GM12874 (cell line): ENCODE results near the gene DMRT1.

ENCODE experiments used
- TF ChIP-seq, protein P1 (sequence below): IDR thresholded peaks from 2 replicates; pipeline ENCODE4 v1.5.1; 2011; ENCODE audit warnings: low read depth, mild to moderate bottlenecking, control low read depth, low read length, moderate library complexity; ENCODE audit not compliant: insufficient read depth

The DMRT1 gene

DNA sequence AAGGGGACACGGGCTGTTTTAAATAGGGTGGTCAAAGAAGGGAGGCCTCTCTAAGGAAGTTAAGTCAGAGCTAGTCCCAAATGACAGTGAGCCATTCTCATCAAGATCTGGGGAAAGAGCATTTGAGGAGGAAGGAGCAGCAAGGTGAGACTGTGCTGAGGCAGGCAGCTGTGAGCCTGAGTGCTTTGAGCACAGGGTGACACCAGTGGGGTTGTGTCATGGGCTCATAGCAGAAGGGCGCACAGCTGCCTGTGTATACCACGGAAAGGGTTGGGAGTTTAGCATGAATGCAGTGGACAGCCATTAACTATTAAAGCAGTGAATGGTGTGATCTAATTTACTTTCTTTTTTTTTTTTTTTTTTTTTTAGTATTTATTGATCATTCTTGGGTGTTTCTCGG lies 19.2 kb downstream of the DMRT1 start:
- TF ChIP-seq, protein P1, sequence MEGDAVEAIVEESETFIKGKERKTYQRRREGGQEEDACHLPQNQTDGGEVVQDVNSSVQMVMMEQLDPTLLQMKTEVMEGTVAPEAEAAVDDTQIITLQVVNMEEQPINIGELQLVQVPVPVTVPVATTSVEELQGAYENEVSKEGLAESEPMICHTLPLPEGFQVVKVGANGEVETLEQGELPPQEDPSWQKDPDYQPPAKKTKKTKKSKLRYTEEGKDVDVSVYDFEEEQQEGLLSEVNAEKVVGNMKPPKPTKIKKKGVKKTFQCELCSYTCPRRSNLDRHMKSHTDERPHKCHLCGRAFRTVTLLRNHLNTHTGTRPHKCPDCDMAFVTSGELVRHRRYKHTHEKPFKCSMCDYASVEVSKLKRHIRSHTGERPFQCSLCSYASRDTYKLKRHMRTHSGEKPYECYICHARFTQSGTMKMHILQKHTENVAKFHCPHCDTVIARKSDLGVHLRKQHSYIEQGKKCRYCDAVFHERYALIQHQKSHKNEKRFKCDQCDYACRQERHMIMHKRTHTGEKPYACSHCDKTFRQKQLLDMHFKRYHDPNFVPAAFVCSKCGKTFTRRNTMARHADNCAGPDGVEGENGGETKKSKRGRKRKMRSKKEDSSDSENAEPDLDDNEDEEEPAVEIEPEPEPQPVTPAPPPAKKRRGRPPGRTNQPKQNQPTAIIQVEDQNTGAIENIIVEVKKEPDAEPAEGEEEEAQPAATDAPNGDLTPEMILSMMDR: no peak

DNA sequence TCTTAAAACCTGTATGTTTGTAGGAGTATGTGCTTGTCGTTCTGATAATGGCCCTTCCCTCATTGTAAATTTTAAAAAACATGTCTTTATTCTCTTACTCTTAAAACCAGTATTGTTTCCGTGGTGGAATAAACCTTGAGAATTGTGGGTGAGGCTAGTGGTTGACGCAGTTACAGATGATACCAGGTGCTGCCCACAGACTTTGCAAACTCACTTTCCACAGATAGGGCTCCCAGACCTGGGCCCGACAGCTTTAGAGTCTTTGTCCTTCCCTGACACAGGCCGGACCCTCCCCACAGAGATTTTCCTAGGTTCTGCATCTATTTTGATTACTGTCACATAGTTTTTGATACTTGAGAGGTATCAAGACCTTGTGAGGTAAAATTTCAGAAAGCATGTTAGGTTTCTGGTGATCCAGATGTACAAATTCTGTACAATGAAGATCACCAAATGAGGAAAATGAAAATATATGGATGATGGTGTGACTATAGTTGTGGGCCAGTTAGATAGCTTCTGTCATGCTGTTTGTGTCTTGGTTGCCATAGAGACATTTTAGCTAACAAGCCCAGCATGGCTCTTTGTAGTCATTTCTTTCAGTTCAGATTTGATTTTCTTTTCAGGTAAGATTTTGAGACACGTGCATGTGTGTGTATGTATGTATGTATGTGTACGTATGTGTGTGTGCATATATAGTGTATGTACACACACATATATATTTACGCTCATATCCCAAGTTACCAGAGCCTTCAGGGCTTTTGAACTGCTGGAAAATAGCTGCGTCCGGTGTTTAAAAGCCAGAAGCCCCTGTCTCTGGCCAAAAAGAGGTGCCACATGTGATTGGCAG lies 33.8 kb downstream of the DMRT1 start:
- TF ChIP-seq, protein P1: no peak

DNA sequence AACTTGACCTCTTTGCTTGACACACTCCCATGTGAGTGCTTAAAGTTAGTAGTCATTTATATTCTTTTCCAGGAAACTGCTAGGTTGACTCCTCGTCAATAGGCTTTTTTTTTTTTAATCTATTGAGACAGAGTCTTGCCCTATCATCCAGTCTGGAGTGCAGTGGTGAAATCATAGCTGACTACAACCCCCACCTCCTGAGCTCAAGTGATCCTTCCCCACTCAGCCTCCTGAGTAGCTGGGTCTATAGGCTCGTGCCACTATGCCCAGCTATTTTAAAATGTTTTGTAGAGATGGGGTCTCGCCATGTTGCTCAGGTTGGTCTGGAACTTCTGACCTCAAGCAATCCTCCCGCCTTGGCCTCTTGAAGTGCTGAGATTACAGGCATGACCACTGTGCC lies 34.9 kb downstream of the DMRT1 start:
- TF ChIP-seq, protein P1: no peak

DNA sequence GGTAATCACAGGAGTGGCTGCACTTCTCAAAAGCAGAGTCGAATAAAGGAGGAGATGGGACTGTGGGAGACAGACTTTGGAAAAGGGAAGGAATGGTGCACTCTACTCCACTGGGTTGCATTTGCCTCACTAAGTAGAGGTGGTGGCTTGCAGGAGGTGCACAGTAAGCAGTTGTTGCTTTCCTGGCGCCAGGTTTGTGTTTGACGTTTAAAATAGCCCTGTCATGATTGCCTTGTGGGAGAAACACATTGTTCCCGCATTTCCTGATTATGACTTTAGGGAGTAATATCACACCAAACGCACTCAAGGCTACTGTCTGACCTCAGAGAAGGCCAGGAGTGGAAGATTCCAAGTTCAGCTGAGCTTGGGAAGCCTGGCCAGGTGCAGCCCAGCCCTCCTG lies 36.7 kb downstream of the DMRT1 start:
- TF ChIP-seq, protein P1: no peak

DNA sequence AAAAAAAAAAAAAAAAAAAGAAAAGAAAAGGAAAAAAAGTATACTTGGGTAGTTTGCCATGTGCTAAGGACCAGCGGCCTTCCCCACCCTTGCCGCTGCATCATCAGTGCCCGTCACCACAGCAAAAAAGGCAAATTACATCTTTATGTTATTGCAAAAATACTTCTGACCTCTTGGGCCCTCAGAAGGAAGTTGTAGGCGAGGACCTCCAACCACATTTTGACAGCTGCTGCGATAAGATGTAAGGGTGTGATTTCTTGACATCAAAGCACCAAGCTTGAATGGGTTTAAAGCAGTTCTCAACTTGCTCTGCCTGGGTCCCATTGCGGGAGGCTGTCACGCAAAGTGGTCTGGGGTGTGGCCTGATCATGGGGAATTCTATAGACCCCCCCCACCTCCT lies 39.2 kb downstream of the DMRT1 start:
- TF ChIP-seq, protein P1: no peak

DNA sequence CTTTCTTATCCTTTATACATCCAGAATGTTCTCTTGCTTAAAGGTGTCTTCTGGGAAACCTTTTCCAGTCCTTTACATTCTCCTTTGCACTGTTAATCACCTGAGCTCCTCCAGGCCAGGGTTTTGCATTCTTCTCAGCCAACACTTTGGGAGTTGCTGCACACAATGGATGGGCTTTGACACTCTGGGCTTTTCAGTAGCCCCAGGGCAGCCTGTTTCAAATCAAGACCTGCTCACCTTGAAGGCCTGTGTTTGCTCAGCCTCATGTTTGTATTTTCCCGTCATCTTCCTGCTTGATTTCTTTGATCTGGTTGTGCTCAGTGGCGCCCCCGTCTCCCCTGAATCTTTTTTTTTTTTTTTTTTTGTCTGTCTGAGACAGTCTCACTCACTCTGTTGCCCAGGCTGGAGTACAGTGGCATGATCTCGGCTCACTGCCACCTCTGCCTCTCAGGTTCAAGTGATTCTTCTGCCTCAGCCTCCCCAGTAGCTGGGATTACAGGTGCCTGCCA lies 41.0 kb downstream of the DMRT1 start:
- TF ChIP-seq, protein P1: 0 out of 2 replicates have a peak, but pooled peaks have one; percentile 28

DNA sequence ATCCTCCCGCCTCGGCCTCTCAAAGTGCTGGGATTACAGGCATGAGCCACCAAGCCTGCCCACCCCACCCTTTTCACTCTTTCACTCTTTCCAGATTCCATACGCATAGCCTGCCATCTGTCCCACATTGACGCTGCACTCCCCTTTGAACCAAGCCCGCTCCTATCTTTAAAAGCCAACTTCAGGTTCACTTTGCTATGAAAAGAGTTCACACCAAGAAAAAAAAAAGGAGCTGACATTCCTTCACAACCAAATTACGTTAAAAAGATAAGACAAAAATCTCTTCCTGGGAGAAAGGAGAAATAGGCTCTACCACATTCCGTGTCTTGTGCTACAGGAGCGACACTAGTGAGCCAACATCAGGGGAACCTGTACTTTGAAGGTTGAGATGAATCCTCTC lies 41.5 kb downstream of the DMRT1 start:
- TF ChIP-seq, protein P1: no peak
